Hippocampal formation (tissue), 2 donors: Measurements from ENCODE around the gene ROM1.
"Not testable (repeated sequence)": the region's sequence is repeated elsewhere in the genome, so short reads cannot be mapped to it uniquely, and the experiment has no call there.

Source experiments
- DNase-seq, 2 donors: peaks; one replicate each; lab custom pipeline; 2025; lab: John Stamatoyannopoulos, UW

Gene ROM1

GRCh38 chr11:62649486-62649885, 36.4 kb downstream of the ROM1 start:
- DNase-seq: no peak

GRCh38 chr11:62650283-62650682, 37.2 kb downstream of the ROM1 start:
- DNase-seq: not testable (repeated sequence)

- DNase-seq: no peak
Measured at GRCh38 chr11:62652161-62653006, 39.3 kb downstream of the ROM1 start.

GRCh38 chr11:62654297-62654696, 41.2 kb downstream of the ROM1 start:
- no peak for DNase-seq

GRCh38 chr11:62656796-62657429, 43.9 kb downstream of the ROM1 start:
- no peak for DNase-seq

- DNase-seq: no peak
Measured at GRCh38 chr11:62664405-62665074, 51.5 kb downstream of the ROM1 start.
